Limb (tissue), 2 donors: ENCODE results near the gene TMSB15C.

Experiments used
- DNase-seq, 2 donors: peaks; one replicate each; pipeline ENCODE4 v3.0.0-alpha.2; 2016; ENCODE audit errors: extremely low spot score in 2 of 2

Gene TMSB15C

GRCh38 chrX:104047171-104047570, 28.9 kb downstream of the TMSB15C start:
- DNase-seq = no peak

- no peak for DNase-seq
Observed at GRCh38 chrX:104045642-104046041, 30.4 kb downstream of the TMSB15C start.

GRCh38 chrX:104041003-104041402, 35.0 kb downstream of the TMSB15C start:
- no peak for DNase-seq

- DNase-seq = no peak
Observed at GRCh38 chrX:104039689-104040505, 36.1 kb downstream of the TMSB15C start, which contains the start of gene H2BW2. Gene H2BW2 (plus strand): TSS chrX:104039956. CDS start chrX:104039995, 39 bp downstream.
